ENCODE data around the gene DIS3L.
"Not testable (repeated sequence)": the region's sequence is repeated elsewhere in the genome, so short reads cannot be mapped to it uniquely, and the experiment has no call there.

Gene DIS3L

DNA sequence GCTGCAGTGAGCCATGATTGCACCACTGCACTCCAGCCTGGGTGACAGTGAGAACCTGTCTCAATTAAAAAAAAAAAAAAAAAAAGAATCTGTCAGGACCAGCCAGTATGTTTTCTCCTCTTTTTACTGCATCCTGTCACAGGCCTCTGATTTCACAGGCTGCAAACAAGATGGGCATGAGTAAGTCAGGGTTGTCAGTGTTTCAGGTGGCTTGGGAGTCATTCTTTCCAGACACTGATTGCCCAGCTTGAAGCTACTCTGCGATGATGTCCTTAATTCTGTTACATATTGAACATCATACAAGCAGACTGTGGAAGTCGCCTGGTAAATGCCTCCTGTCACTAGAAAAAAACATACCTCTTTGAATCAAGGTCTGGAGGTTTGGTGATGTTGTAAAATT is 18.8 kb downstream of the DIS3L start:
- TF ChIP-seq, protein P1, sequence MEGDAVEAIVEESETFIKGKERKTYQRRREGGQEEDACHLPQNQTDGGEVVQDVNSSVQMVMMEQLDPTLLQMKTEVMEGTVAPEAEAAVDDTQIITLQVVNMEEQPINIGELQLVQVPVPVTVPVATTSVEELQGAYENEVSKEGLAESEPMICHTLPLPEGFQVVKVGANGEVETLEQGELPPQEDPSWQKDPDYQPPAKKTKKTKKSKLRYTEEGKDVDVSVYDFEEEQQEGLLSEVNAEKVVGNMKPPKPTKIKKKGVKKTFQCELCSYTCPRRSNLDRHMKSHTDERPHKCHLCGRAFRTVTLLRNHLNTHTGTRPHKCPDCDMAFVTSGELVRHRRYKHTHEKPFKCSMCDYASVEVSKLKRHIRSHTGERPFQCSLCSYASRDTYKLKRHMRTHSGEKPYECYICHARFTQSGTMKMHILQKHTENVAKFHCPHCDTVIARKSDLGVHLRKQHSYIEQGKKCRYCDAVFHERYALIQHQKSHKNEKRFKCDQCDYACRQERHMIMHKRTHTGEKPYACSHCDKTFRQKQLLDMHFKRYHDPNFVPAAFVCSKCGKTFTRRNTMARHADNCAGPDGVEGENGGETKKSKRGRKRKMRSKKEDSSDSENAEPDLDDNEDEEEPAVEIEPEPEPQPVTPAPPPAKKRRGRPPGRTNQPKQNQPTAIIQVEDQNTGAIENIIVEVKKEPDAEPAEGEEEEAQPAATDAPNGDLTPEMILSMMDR (IDR thresholded peaks at IDR 0.05): no peak
- no peak overlapping the region for H3K27ac ChIP-seq
- no peak for DNase-seq (ENCODE audit: low spot score)
- H3K4me3 ChIP-seq: no peak overlapping the region

GRCh38 chr15:66323312-66323928 is 30.1 kb downstream of the DIS3L start:
- TF ChIP-seq, protein P1 (IDR thresholded peaks at IDR 0.05): no peak
- no peak overlapping the region for H3K4me3 ChIP-seq
- no peak overlapping the region for H3K27ac ChIP-seq
- no peak for DNase-seq (ENCODE audit: low spot score)

DNA sequence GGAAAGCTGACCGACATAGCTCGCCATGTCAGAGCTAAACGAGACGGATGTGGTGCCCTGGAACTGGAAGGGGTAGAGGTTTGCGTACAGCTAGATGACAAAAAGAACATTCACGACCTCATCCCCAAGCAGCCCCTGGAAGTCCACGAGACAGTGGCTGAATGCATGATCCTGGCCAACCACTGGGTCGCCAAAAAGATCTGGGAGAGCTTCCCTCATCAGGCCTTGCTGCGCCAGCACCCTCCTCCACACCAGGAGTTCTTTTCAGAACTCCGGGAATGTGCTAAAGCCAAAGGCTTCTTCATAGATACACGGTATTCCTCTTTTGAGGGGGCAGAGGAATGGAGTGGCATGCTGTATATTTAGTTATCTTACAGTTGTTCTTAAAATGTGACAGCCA is 32.7 kb downstream of the DIS3L start:
- no peak overlapping the region for H3K27ac ChIP-seq
- TF ChIP-seq, protein P1 (IDR thresholded peaks at IDR 0.05): no peak
- DNase-seq (ENCODE audit: low spot score): no peak
- no peak overlapping the region for H3K4me3 ChIP-seq

GRCh38 chr15:66327736-66328135 is 34.4 kb downstream of the DIS3L start:
- Histone ChIP-seq H3K4me3 (no peak overlapping the region), H3K27ac (no peak overlapping the region)
- TF ChIP-seq, protein P1 (IDR thresholded peaks at IDR 0.05): no peak
- no peak for DNase-seq (ENCODE audit: low spot score)

GRCh38 chr15:66328771-66329170 is 35.4 kb downstream of the DIS3L start:
- no peak for DNase-seq (ENCODE audit: low spot score)
- TF ChIP-seq, protein P1 (IDR thresholded peaks at IDR 0.05): no peak
- Histone ChIP-seq H3K4me3 (no peak overlapping the region), H3K27ac (no peak overlapping the region)

DNA sequence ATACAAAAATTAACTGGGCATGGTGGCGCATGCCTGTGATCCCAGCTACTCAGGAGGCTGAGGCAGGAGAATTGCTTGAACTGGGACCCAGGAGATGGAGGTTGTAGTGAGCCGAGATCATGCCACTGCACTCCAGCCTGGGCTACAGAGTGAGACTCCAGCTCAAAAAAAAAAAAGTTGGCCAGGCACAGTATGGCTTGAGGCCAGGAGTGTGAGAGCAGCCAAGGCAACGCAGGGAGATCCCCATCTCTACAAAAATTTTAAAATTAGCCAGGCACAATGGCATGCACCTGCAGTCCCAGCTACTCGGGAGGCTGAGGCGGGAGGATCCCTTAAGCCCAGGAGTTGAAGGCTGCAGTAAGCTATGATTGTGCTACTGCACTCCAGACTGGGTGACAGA is 55.2 kb downstream of the DIS3L start:
- not testable (repeated sequence) for DNase-seq (ENCODE audit: low spot score); H3K4me3 ChIP-seq; H3K27ac ChIP-seq

DNA sequence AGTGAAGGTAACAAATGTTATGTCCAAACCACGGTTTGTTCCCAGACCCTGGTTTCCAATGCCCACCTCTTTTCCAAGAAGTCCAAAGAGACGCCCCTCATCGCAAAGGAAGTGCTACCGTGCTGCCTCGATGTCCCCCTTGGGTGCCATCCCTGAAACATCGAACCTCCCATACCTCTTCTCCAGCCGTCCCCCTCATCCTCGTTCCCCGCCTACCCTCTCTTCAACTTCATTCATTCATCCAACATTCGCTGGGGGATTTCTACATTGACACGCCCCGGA is 62.6 kb downstream of the DIS3L start:
- TF ChIP-seq, protein P1 (IDR thresholded peaks at IDR 0.05): no peak
- no peak for DNase-seq (ENCODE audit: low spot score)
- Histone ChIP-seq H3K27ac (peak overlapping the region; percentile 2 to 91), H3K4me3 (peak overlapping the region; percentile 84)
